Smooth muscle cell (in vitro differentiated cells): ENCODE data around the gene SLC22A31. TPM values are rescaled to one million over a fixed set of nuclear protein-coding genes. Genes with fewer than 3 reads are reported as not detected.
"Not testable (repeated sequence)": the region's sequence is repeated elsewhere in the genome, so short reads cannot be mapped to it uniquely, and the experiment has no call there.

Source experiments
- DNase-seq: peaks from one replicate; lab custom pipeline; 2025; ENCODE audit not compliant: unreplicated experiment; lab: John Stamatoyannopoulos, UW
- H2AFZ ChIP-seq: fragments of 200-600 bp; sonication (generic); 2 replicates; pipeline ENCODE4 v1.6.0; 2016; ENCODE audit warnings: antibody characterized with exemption, low read depth, mild to moderate bottlenecking
- H3F3A ChIP-seq: fragments of 200-600 bp; sonication (generic); 2 replicates; pipeline ENCODE4 v1.6.0; 2017; ENCODE audit warnings: antibody characterized with exemption, low read depth
- H3K27ac ChIP-seq: fragments of 200-600 bp; sonication (generic); 2 replicates; pipeline ENCODE4 v1.5.1; 2016; ENCODE audit warnings: low read depth, mild to moderate bottlenecking
- H3K27me3 ChIP-seq: fragments of 200-600 bp; sonication (generic); 2 replicates; pipeline ENCODE4 v1.6.1; 2016; ENCODE audit warnings: low read depth, mild to moderate bottlenecking
- H3K36me3 ChIP-seq: fragments of 200-600 bp; sonication (generic); 2 replicates; pipeline ENCODE4 v1.5.1; 2016; ENCODE audit warnings: low read depth
- H3K4me1 ChIP-seq: fragments of 200-600 bp; sonication (generic); 2 replicates; pipeline ENCODE4 v1.5.1; 2016; ENCODE audit warnings: low read depth
- H3K4me2 ChIP-seq: fragments of 200-600 bp; sonication (generic); 2 replicates; pipeline ENCODE4 v1.6.0; 2016; ENCODE audit warnings: mild to moderate bottlenecking
- H3K4me3 ChIP-seq: fragments of 200-600 bp; sonication (generic); 2 replicates; pipeline ENCODE4 v1.5.1; 2016; ENCODE audit warnings: mild to moderate bottlenecking
- H3K79me2 ChIP-seq: fragments of 200-600 bp; sonication (generic); 2 replicates; pipeline ENCODE4 v1.6.0; 2016; ENCODE audit warnings: low read depth, mild to moderate bottlenecking
- H3K9ac ChIP-seq: fragments of 200-600 bp; sonication (generic); 2 replicates; pipeline ENCODE4 v1.6.0; 2016; ENCODE audit warnings: low read depth
- H3K9me3 ChIP-seq: fragments of 200-600 bp; sonication (generic); replicated peaks from 2 replicates; pipeline ENCODE4 v1.5.1; 2016; ENCODE audit warnings: low read depth
- H4K20me1 ChIP-seq: fragments of 200-600 bp; sonication (generic); 2 replicates; pipeline ENCODE4 v1.6.0; 2016; ENCODE audit warnings: low read depth
- WGBS: methylation state at CpG from one replicate; pipeline ENCODE4 v1.1.7; 2016; ENCODE audit warnings: low lambda C conversion rate; 5-methylcytosine and 5-hydroxymethylcytosine counted together
- polyA plus RNA-seq: library from polyadenylated mRNA; unstranded; fragments of >200 nt; fragmentation: Nextera tagmentation; extraction: Ambion mirVana; gene quantifications from 2 replicates; pipeline ENCODE4 v1.2.1, GENCODE V29; 2016
- total RNA-seq: library from RNA; depleted of rRNA; stranded (reverse); fragments of >200 nt; gene quantifications from 2 replicates; pipeline ENCODE4 v1.2.3, GENCODE V29; 2014
- TF ChIP-seq, protein P1 (sequence below): fragments of 200-600 bp; sonication (generic); IDR thresholded peaks from 2 replicates; pipeline ENCODE4 v1.5.1; 2017; ENCODE audit warnings: borderline replicate concordance, mild to moderate bottlenecking, antibody characterized with exemption; ENCODE audit not compliant: insufficient read depth, poor library complexity, severe bottlenecking

The SLC22A31 gene
- total and polyA plus RNA-seq, 2 experiments from 2014 or later: 0.43 TPM; not detected in 1

DNA sequence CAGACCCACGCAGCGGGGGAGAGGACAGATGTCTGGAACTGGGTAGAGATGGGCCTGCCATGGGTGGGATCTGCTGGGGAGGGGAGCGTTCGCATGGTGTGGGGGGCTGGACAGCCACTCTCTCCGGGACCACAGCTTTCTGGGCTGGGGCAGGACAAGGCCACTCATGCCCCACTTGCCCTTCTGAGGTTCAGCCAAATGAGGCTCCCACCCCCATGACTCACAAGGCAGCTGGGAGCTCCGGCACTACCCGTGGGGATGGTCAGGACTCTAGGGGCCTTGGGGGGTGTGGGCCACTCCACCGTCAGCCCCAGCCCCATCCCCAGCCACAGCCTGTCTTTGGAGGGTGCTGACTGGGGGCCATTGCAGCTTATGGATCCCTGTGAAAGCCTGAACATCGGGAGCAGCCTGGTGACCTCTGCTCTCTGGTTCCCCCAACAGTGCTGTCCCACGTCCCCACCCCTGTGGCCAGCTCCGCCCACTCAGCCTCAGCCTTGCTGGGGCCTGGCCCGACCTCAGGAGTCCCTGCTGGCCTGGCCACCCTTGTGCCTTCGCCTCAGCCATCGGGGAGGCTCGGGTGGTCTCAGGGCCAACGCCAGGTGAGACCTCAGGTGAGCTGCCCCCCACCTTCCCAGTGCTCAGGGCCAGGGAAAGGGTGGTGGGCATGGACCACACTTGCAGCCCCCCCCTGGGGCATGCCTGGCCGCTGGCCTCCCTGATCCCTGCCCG is 33.5 kb downstream of the SLC22A31 start:
- Histone ChIP-seq H3K27ac (no peak overlapping the region), H4K20me1 (no peaks in the 10 kb centered on the region), H3F3A (no peaks in the 10 kb centered on the region), H3K27me3 (peaks cover 18% of the 10 kb centered on the region), H3K4me1 (no peaks in the 10 kb centered on the region), H3K4me3 (no peak overlapping the region), H3K9me3 (no peaks in the 10 kb centered on the region), H3K36me3 (no peaks in the 10 kb centered on the region), H3K4me2 (peak overlapping the region; percentile 79), H3K9ac (no peak overlapping the region), H3K79me2 (no peaks in the 10 kb centered on the region), H2AFZ (no peak overlapping the region)
- 74% methylated on average over 18 of the region's 18 CpGs for WGBS
- no peak for DNase-seq
- TF ChIP-seq, protein P1, sequence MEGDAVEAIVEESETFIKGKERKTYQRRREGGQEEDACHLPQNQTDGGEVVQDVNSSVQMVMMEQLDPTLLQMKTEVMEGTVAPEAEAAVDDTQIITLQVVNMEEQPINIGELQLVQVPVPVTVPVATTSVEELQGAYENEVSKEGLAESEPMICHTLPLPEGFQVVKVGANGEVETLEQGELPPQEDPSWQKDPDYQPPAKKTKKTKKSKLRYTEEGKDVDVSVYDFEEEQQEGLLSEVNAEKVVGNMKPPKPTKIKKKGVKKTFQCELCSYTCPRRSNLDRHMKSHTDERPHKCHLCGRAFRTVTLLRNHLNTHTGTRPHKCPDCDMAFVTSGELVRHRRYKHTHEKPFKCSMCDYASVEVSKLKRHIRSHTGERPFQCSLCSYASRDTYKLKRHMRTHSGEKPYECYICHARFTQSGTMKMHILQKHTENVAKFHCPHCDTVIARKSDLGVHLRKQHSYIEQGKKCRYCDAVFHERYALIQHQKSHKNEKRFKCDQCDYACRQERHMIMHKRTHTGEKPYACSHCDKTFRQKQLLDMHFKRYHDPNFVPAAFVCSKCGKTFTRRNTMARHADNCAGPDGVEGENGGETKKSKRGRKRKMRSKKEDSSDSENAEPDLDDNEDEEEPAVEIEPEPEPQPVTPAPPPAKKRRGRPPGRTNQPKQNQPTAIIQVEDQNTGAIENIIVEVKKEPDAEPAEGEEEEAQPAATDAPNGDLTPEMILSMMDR: no peak

DNA sequence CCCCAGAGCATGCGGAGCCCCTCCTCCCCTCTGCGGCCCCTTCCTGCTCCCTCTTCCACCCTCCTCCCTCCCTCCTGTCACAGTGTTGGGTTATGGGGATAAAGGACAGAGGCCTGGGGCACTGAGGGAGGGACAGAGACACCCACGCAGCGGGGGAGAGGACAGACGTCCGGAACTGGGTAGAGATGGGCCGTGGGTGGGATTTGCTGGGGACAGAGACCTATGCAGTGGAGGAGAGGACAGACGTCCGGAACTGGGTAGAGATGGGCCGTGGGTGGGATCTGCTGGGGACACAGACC is 34.7 kb downstream of the SLC22A31 start:
- H3K4me3 ChIP-seq, H3F3A ChIP-seq, DNase-seq, H3K9ac ChIP-seq, H3K4me2 ChIP-seq, H3K79me2 ChIP-seq, H3K4me1 ChIP-seq, H2AFZ ChIP-seq, H3K9me3 ChIP-seq, H3K36me3 ChIP-seq, H3K27ac ChIP-seq, H4K20me1 ChIP-seq: not testable (repeated sequence)
- WGBS: 55% methylated on average over 10 of the region's 10 CpGs
- peaks cover 11% of the 10 kb centered on the region for H3K27me3 ChIP-seq

DNA sequence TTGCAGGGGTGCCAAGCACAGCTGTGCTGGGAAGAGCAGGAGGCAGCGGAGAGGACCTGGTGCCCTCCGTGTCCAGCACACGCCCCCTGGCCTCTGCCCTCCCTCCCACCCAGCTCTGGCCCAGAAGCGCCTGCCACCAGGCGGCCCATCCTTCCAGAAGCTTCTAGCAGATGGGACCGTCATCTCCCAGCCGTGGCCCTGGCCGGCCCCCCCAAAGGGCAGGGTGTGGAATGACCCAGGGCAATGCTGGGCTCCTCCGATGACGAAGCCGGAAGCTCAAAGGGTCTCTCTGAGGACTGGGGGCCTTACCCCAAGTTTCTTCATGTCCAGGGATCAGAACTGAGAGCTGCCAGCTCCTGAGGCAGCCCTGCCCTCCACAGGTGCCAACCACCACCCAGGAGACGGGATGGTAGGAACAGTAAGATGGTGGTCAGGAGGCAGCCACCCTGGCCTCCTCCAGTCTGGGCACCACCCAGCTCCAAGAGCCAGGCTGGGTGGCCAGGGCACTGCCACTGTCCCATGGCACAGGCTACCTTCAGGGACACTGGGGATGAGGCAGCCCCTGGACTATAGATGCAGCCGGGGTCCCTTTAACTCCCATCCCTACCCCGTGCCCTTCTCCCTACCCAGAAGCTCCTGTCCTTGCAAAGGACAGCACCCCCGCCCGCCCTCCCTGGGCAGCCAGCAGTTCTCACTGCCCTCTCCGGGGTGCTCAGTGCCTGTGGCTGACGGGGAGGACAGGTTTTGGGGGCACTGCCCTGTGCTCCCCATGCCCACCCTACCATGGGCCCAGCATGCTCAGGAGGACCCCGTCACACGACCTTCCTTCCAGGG is 35.3 kb downstream of the SLC22A31 start:
- no peak for DNase-seq
- Histone ChIP-seq H3K79me2 (no peaks in the 10 kb centered on the region), H3K9me3 (no peaks in the 10 kb centered on the region), H3K4me2 (no peak overlapping the region), H4K20me1 (no peaks in the 10 kb centered on the region), H3K36me3 (no peaks in the 10 kb centered on the region), H3K4me1 (no peaks in the 10 kb centered on the region), H3K9ac (no peak overlapping the region), H3K27me3 (peaks cover 5% of the 10 kb centered on the region), H3K4me3 (no peak overlapping the region), H2AFZ (no peak overlapping the region), H3K27ac (no peak overlapping the region), H3F3A (no peaks in the 10 kb centered on the region)
- WGBS: 92% methylated on average over 17 of the region's 20 CpGs
- TF ChIP-seq, protein P1: no peak

DNA sequence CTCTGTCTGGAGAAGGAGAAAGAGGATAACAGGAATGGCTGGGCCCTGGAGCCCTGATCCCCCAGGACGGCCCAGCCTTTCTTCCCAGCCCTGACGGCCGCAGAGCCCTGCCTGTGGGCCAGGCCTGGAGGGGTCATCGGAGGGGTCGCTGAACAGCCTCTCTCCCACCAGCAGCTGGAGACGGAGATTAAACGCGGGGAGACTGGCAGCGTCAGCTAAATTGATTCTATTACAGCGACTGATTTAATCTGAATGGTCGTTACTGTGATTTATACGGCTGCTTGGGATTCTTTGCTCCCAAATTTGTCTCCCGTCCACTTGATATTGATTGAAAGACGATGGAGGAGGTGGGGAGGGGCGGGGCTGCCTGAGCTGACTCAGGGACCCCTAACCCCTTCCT is 35.9 kb downstream of the SLC22A31 start:
- WGBS: 67% methylated on average over 15 of the region's 15 CpGs
- H3K4me1 ChIP-seq: no peaks in the 10 kb centered on the region
- no peak overlapping the region for H3K9ac ChIP-seq
- H3K4me2 ChIP-seq: no peak overlapping the region
- no peak overlapping the region for H3K27ac ChIP-seq
- no peaks in the 10 kb centered on the region for H3K36me3 ChIP-seq
- no peaks in the 10 kb centered on the region for H4K20me1 ChIP-seq
- H3K4me3 ChIP-seq: no peak overlapping the region
- no peaks in the 10 kb centered on the region for H3K9me3 ChIP-seq
- no peaks in the 10 kb centered on the region for H3F3A ChIP-seq
- no peaks in the 10 kb centered on the region for H3K27me3 ChIP-seq
- no peaks in the 10 kb centered on the region for H3K79me2 ChIP-seq
- TF ChIP-seq, protein P1: no peak
- H2AFZ ChIP-seq: no peak overlapping the region
- DNase-seq: no peak
